ENCODE results near the gene ISOC2.

DNA sequence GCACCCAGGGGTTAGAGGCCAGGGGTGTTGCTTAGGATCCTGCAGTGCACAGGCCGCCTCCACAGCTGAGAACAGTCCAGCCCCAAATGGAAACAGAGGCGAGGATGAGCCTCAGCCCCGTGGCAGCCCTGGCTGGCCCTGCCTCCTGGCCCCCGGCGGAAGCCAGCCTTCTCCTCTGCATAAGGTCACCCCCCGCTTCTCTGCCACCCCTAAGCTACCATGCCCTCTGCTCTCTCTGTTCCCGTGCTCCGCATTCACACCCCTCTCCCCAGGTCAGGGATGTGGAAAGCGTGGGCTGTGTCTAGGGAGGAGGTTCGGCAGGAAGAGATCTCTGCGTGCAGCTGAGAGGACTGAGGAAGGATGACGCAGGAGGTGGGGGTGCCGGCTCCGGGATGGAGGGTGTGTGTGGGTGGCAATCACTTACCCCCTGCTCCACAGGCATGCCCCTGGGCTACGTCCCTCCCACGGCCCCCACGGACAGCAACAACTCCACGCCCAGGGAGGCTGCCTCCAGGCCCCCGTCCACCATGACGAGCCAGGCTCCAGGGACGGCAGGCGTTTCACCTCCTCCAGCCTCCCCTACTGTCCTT lies 32.8 kb upstream of the ISOC2 start:
- no peak for TF ChIP-seq TARDBP (IDR thresholded peaks at IDR 0.05)
- TF ChIP-seq ELF4 (IDR thresholded peaks at IDR 0.05) = no peak
- TF ChIP-seq SUZ12 (IDR thresholded peaks at IDR 0.05) = no peak
- TF ChIP-seq FOXM1 (IDR thresholded peaks at IDR 0.05; ENCODE audit: borderline replicate concordance) = no peak
- no peak for TF ChIP-seq SP1 (IDR thresholded peaks at IDR 0.05)
- no peak for TF ChIP-seq FOXA1 (IDR thresholded peaks at IDR 0.05)
